Sigmoid colon (tissue), 4 donors: ENCODE measurements around the gene JMJD7.

Experiments
- EP300 ChIP-seq, 4 donors: sonication (generic); formaldehyde crosslinking; IDR thresholded peaks; one replicate each; pipeline ENCODE4 v1.6.1; 2017; ENCODE audit warnings: antibody characterized with exemption in 4 of 4
- POLR2A ChIP-seq, 2 donors: fragments of 450-650 bp; IDR thresholded peaks; one replicate each; pipeline ENCODE4 v1.6.1; 2016; ENCODE audit warnings: antibody characterized with exemption in 2 of 2, mild to moderate bottlenecking in 2 of 2, moderate library complexity in 2 of 2
- POLR2AphosphoS5 ChIP-seq, 4 donors: sonication (generic); formaldehyde crosslinking; IDR thresholded peaks; one replicate each; pipeline ENCODE4 v1.6.1; 2017; ENCODE audit warnings: antibody characterized with exemption in 4 of 4
- TF ChIP-seq, protein P1 (sequence below), 4 experiments: fragments of 450-650 bp in 3 of 4; fragments of 200-600 bp in 1 of 4; IDR thresholded peaks; one replicate each; pipeline ENCODE4 v1.5.1; 2016 to 2019; ENCODE audit warnings: antibody characterized with exemption in 4 of 4, mild to moderate bottlenecking in 3 of 4, moderate library complexity in 2 of 4

DNA sequence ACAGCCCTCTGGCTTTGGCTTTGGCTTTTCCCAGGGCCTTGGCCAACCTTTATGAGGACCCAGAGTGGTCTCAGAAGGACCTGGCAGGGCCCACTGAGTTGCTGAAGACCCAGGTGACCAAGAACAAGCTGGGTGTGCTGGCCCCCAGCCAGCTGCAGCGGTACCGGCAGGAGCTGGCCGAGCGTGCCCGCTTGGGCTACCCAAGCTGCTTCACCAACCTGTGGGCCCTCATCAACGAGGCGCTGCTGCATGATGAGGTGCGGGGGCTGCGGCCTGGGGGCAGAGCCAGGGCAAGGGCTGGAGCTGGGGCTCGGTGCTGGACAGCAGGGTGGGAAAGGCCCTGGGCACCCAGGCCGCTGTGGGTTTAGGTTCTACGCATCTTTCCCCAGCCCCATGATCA, 16.9 kb downstream of the JMJD7 start:
- TF ChIP-seq, protein P1, sequence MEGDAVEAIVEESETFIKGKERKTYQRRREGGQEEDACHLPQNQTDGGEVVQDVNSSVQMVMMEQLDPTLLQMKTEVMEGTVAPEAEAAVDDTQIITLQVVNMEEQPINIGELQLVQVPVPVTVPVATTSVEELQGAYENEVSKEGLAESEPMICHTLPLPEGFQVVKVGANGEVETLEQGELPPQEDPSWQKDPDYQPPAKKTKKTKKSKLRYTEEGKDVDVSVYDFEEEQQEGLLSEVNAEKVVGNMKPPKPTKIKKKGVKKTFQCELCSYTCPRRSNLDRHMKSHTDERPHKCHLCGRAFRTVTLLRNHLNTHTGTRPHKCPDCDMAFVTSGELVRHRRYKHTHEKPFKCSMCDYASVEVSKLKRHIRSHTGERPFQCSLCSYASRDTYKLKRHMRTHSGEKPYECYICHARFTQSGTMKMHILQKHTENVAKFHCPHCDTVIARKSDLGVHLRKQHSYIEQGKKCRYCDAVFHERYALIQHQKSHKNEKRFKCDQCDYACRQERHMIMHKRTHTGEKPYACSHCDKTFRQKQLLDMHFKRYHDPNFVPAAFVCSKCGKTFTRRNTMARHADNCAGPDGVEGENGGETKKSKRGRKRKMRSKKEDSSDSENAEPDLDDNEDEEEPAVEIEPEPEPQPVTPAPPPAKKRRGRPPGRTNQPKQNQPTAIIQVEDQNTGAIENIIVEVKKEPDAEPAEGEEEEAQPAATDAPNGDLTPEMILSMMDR (IDR thresholded peaks at IDR 0.05): no peak
- TF ChIP-seq POLR2A (IDR thresholded peaks at IDR 0.05): no peak
- no peak for TF ChIP-seq EP300 (IDR thresholded peaks at IDR 0.05)
- no peak for TF ChIP-seq POLR2AphosphoS5 (IDR thresholded peaks at IDR 0.05)
